Measurements from ENCODE around the gene RNF169. TPM values are rescaled to one million over a fixed set of nuclear protein-coding genes. Genes with fewer than 3 reads are reported as not detected.

The RNF169 gene
- total RNA-seq, 1 experiment from 2014 or later, result 13.0 TPM

GRCh38 chr11:74729397-74729796 is 19.3 kb upstream of the RNF169 start:
- H2BK12ac ChIP-seq (ENCODE audit: insufficient read length, low read depth, low read length), result no peak overlapping the region
- H3K18ac ChIP-seq (ENCODE audit: insufficient read length, low read depth, low read length), result no peak overlapping the region
- Mint-ChIP-seq H3K4me3 (no peak overlapping the region; a peak in 1 of 5 replicates), H3K27me3 (ENCODE audit: low read depth) (peaks cover 90% of the 10 kb centered on the region), H3K9me3 (peaks cover 0 to 2% of the 10 kb centered on the region in 2 experiments; a peak in 3 of 5 replicates), H3K27ac (no peak overlapping the region), H3K4me1 (peaks cover 16 to 20% of the 10 kb centered on the region in 2 experiments), H3K36me3 (ENCODE audit: insufficient read depth in 1 of 3, low read depth in 3 of 3) (no peaks in the 10 kb centered on the region; a peak in 1 of 7 replicates)
- H3K4me1 ChIP-seq (ENCODE audit: insufficient read depth, low read length), result no peaks in the 10 kb centered on the region
- H4K5ac ChIP-seq (ENCODE audit: insufficient read length, low read depth, low read length), result no peak overlapping the region
- no peaks in the 10 kb centered on the region for H3K79me1 ChIP-seq (ENCODE audit: insufficient read depth, low read depth, low read length, poor library complexity, severe bottlenecking)
- H3K4me2 ChIP-seq (ENCODE audit: insufficient read depth, insufficient read length, low read length), result no peak overlapping the region
- no peak overlapping the region for H2BK20ac ChIP-seq (ENCODE audit: low read depth, low read length, poor library complexity, severe bottlenecking)
- H3K9ac ChIP-seq (ENCODE audit: extremely low read depth, insufficient read length, low read length), result no peak overlapping the region
- H3K56ac ChIP-seq (ENCODE audit: insufficient read length, low read depth, low read length), result no peak overlapping the region
- H3K23ac ChIP-seq (ENCODE audit: insufficient read length, low read depth, low read length), result no peak overlapping the region
- H3K79me2 ChIP-seq (ENCODE audit: insufficient read depth, low read length), result no peaks in the 10 kb centered on the region
- no peaks in the 10 kb centered on the region for H3K9me3 ChIP-seq (ENCODE audit: control insufficient read depth, low read depth, low read length)
- no peak overlapping the region for H3K4ac ChIP-seq (ENCODE audit: low read depth, low read length)
- H2BK120ac ChIP-seq (ENCODE audit: low read depth, low read length, poor library complexity, severe bottlenecking), result no peak overlapping the region
- no peak overlapping the region for H4K8ac ChIP-seq (replicated peaks; ENCODE audit: insufficient read length, low read depth, low read length)
- H3K27ac ChIP-seq (ENCODE audit: insufficient read length, low read depth, low read length), result no peak overlapping the region
- no peak overlapping the region for H4K91ac ChIP-seq (ENCODE audit: insufficient read length, low read depth, low read length)
- no peak overlapping the region for H3K14ac ChIP-seq (ENCODE audit: insufficient read depth, low read length)
- peaks cover 6% of the 10 kb centered on the region for H3K23me2 ChIP-seq (ENCODE audit: insufficient read length, low read depth, low read length, poor library complexity, severe bottlenecking)
- H2AK5ac ChIP-seq (ENCODE audit: insufficient read length, low read length), result no peak overlapping the region
- TF ChIP-seq, protein P1, sequence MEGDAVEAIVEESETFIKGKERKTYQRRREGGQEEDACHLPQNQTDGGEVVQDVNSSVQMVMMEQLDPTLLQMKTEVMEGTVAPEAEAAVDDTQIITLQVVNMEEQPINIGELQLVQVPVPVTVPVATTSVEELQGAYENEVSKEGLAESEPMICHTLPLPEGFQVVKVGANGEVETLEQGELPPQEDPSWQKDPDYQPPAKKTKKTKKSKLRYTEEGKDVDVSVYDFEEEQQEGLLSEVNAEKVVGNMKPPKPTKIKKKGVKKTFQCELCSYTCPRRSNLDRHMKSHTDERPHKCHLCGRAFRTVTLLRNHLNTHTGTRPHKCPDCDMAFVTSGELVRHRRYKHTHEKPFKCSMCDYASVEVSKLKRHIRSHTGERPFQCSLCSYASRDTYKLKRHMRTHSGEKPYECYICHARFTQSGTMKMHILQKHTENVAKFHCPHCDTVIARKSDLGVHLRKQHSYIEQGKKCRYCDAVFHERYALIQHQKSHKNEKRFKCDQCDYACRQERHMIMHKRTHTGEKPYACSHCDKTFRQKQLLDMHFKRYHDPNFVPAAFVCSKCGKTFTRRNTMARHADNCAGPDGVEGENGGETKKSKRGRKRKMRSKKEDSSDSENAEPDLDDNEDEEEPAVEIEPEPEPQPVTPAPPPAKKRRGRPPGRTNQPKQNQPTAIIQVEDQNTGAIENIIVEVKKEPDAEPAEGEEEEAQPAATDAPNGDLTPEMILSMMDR (conservative IDR thresholded peaks at IDR 0.05), result no peak
- no peak overlapping the region for H3T11ph ChIP-seq (ENCODE audit: low read length)
- no peaks in the 10 kb centered on the region for H4K20me1 ChIP-seq (ENCODE audit: control insufficient read depth, insufficient read depth, insufficient read length)
- WGBS (ENCODE audit: extremely low coverage, insufficient read length, low lambda C conversion rate), result no CpG with 5 or more reads among the region's 4 CpGs
- H3K27me3 ChIP-seq (ENCODE audit: insufficient read depth, low read length), result peaks cover 37% of the 10 kb centered on the region
- no peak overlapping the region for H2BK15ac ChIP-seq (ENCODE audit: low read depth, low read length)
- H2BK5ac ChIP-seq (ENCODE audit: insufficient read length, low read length), result no peak overlapping the region
- no peak for DNase-seq
- no peak overlapping the region for H2AFZ ChIP-seq (ENCODE audit: low read length)

All from H9 (cell line).